EH (cell line): Measurements from ENCODE around the gene TSACC.
"Not testable (repeated sequence)": the region's sequence is repeated elsewhere in the genome, so short reads cannot be mapped to it uniquely, and the experiment has no call there.

Experiments
- DNase-seq: peaks from one replicate; pipeline ENCODE4 v3.0.0-alpha.2; 2015; ENCODE audit warnings: low read depth

Gene TSACC

GRCh38 chr1:156338180-156338976, at the start of gene TSACC, which contains the start of gene CCT3:
Gene TSACC, plus strand, starts transcription at chr1:156338526. Its CDS starts 1,232 bp downstream, at chr1:156339758.
Gene CCT3, minus strand, starts transcription at chr1:156338292. Its CDS starts 108 bp downstream, at chr1:156338184.
- peak; percentile 100 for DNase-seq

- DNase-seq = no peak
Measured at GRCh38 chr1:156289857-156290256, 48.5 kb upstream of the TSACC start.

GRCh38 chr1:156291226-156292061, 46.9 kb upstream of the TSACC start:
- DNase-seq = peak; percentile 86

GRCh38 chr1:156293098-156293434, 45.3 kb upstream of the TSACC start:
- DNase-seq = no peak

- DNase-seq = no peak
Measured at GRCh38 chr1:156293895-156294294, 44.4 kb upstream of the TSACC start.

- peak; percentile 73 for DNase-seq
Measured at GRCh38 chr1:156295391-156295947, 42.9 kb upstream of the TSACC start, which contains the start of gene GLMP. Gene GLMP, minus strand, starts transcription at chr1:156295679. Its CDS starts 34 bp downstream, at chr1:156295645.

GRCh38 chr1:156298852-156299357, 39.4 kb upstream of the TSACC start, which contains the start of gene VHLL:
Gene VHLL, minus strand, starts transcription at chr1:156299307. Its CDS starts 118 bp downstream, at chr1:156299189.
- no peak for DNase-seq

- no peak for DNase-seq
Measured at GRCh38 chr1:156303241-156303640, 35.1 kb upstream of the TSACC start.

GRCh38 chr1:156305215-156305614, 33.1 kb upstream of the TSACC start:
- no peak for DNase-seq

GRCh38 chr1:156308078-156308477, 30.2 kb upstream of the TSACC start:
- peak; percentile 62 for DNase-seq

GRCh38 chr1:156310962-156311361, 27.4 kb upstream of the TSACC start:
- DNase-seq = peak; percentile 52

GRCh38 chr1:156316909-156317308, 21.4 kb upstream of the TSACC start:
- DNase-seq = no peak

- peak; percentile 47 for DNase-seq
Measured at GRCh38 chr1:156319664-156320063, 18.7 kb upstream of the TSACC start.

- DNase-seq = no peak
Measured at GRCh38 chr1:156320560-156320959, 17.8 kb upstream of the TSACC start.

- DNase-seq = peak; percentile 45
Measured at GRCh38 chr1:156323179-156323578, 15.1 kb upstream of the TSACC start.

- DNase-seq = no peak
Measured at GRCh38 chr1:156336242-156336641, 2.1 kb upstream of the TSACC start.

GRCh38 chr1:156337052-156337887, 1.1 kb upstream of the TSACC start:
- peak; percentile 11 for DNase-seq

- no peak for DNase-seq
Measured at GRCh38 chr1:156337888-156338179, 492 bp upstream of the TSACC start.

GRCh38 chr1:156342166-156342955, 4.0 kb downstream of the TSACC start:
- DNase-seq = peak; percentile 33

- DNase-seq = no peak
Measured at GRCh38 chr1:156344409-156344808, 6.1 kb downstream of the TSACC start.

- not testable (repeated sequence) for DNase-seq
Measured at GRCh38 chr1:156346035-156346434, 7.7 kb downstream of the TSACC start.
